Right lobe of liver (tissue), 4 donors: ENCODE measurements around the gene NCOA5.

ENCODE experiments used
- CTCF ChIP-seq, 4 donors: fragments of 200-600 bp in 3 of 4; fragments of 450-650 bp in 1 of 4; IDR thresholded peaks; one replicate each; pipeline versions ENCODE4 v1.5.1 to v1.8.0; 2016 to 2022; ENCODE audit warnings: antibody characterized with exemption in 4 of 4, mild to moderate bottlenecking in 2 of 4
- POLR2A ChIP-seq: fragments of 450-650 bp; IDR thresholded peaks from one replicate; pipeline ENCODE4 v1.6.1; 2017; ENCODE audit warnings: antibody characterized with exemption, mild to moderate bottlenecking
- donor health status: DM: no; HTN: no; CAD: no.
- donor health status: DM: no; HTN: no; CAD: no.
- donor health status: DM: no; HTN: yes; CAD: no.

- no peak for TF ChIP-seq POLR2A
- TF ChIP-seq CTCF (IDR thresholded peaks at IDR 0.05) = no peak
Measured at GRCh38 chr20:46036370-46036769, 53.4 kb downstream of the NCOA5 start.
